ENCODE data around the gene MTMR3.
A peak's percentile ranks its signal among the peaks of the same experiment; 100 is the strongest.

The MTMR3 gene

GRCh38 chr22:29871684-29872083 is 11.3 kb upstream of the MTMR3 start:
- DNase-seq: no peak

GRCh38 chr22:29872144-29872893 is 10.7 kb upstream of the MTMR3 start:
- no peak for DNase-seq

- no peak for DNase-seq
Observed at GRCh38 chr22:29872989-29873388, 10.0 kb upstream of the MTMR3 start.

GRCh38 chr22:29873943-29874342 is 9.0 kb upstream of the MTMR3 start:
- no peak for DNase-seq

- peak; percentile 24 for DNase-seq
Observed at GRCh38 chr22:29877620-29878019, 5.4 kb upstream of the MTMR3 start.

- DNase-seq: peak; percentile 18
Observed at GRCh38 chr22:29879753-29880152, 3.2 kb upstream of the MTMR3 start.

- DNase-seq: no peak
Observed at GRCh38 chr22:29882716-29883044, 294 bp upstream of the MTMR3 start.

GRCh38 chr22:29883775-29884097 is 762 bp downstream of the MTMR3 start:
- DNase-seq: no peak

GRCh38 chr22:29885610-29886009 is 2.6 kb downstream of the MTMR3 start:
- DNase-seq: no peak

GRCh38 chr22:29886596-29886995 is 3.6 kb downstream of the MTMR3 start:
- DNase-seq: no peak

GRCh38 chr22:29887358-29887757 is 4.4 kb downstream of the MTMR3 start:
- no peak for DNase-seq

GRCh38 chr22:29890760-29891159 is 7.8 kb downstream of the MTMR3 start:
- DNase-seq: no peak

GRCh38 chr22:29892315-29893156 is 9.6 kb downstream of the MTMR3 start:
- no peak for DNase-seq

- DNase-seq: no peak
Observed at GRCh38 chr22:29901354-29901753, 18.4 kb downstream of the MTMR3 start.

- no peak for DNase-seq
Observed at GRCh38 chr22:29903371-29903770, 20.4 kb downstream of the MTMR3 start.

- no peak for DNase-seq
Observed at GRCh38 chr22:29904020-29904419, 21.0 kb downstream of the MTMR3 start.

- peak; percentile 97 for DNase-seq
Observed at GRCh38 chr22:29907753-29908515, 25.0 kb downstream of the MTMR3 start.

GRCh38 chr22:29912141-29912540 is 29.2 kb downstream of the MTMR3 start:
- no peak for DNase-seq

GRCh38 chr22:29912605-29913398 is 29.8 kb downstream of the MTMR3 start:
- DNase-seq: peak; percentile 50

- DNase-seq: peak; percentile 87
Observed at GRCh38 chr22:29914165-29914564, 31.2 kb downstream of the MTMR3 start.

- DNase-seq: peak; percentile 51
Observed at GRCh38 chr22:29914991-29915533, 32.1 kb downstream of the MTMR3 start.

- peak; percentile 41 for DNase-seq
Observed at GRCh38 chr22:29916007-29916544, 33.1 kb downstream of the MTMR3 start.

Data from EL (cell line).